Measurements from ENCODE around the gene PRELP. TPM values are rescaled to one million over a fixed set of nuclear protein-coding genes. Genes with fewer than 3 reads are reported as not detected.
A peak's percentile ranks its signal among the peaks of the same experiment; 100 is the strongest.

The PRELP gene
- total and polyA plus RNA-seq, 9 of the 15 experiments (the other 6 are each of a cell fraction or from before 2014, with no cell fraction given) = 0.04 TPM; not detected in 8

GRCh38 chr1:203440771-203441170, 34.8 kb upstream of the PRELP start (continued):
- TF ChIP-seq SMC3 (conservative IDR thresholded peaks at IDR 0.05; ENCODE audit: insufficient read depth, low read depth, low read length) = 0 out of 2 replicates have a peak, but pooled peaks have one; percentile 23
- peak; percentile 44; the same call in 1 of the 2 replicates for TF ChIP-seq REST (IDR thresholded peaks at IDR 0.05; ENCODE audit: borderline replicate concordance)
- no peak for TF ChIP-seq REST (CRISPR knock-in tag; IDR thresholded peaks at IDR 0.05; ENCODE audit: low read depth)
- no peak for TF ChIP-seq GABPA (tag; conservative IDR thresholded peaks at IDR 0.05; ENCODE audit: low read depth)
